Activated T-cell treated with anti-CD3 and anti-CD28 coated beads, Interleukin-2, amount 50 U/mL, for 72 hours (primary cell): ENCODE data around the gene ACADL. TPM values are rescaled to one million over a fixed set of nuclear protein-coding genes. Genes with fewer than 3 reads are reported as not detected.

ENCODE experiments used
- total RNA-seq, 2 donors: library from RNA; stranded (reverse); gene quantifications; one replicate each; pipeline ENCODE4 v1.2.3, GENCODE V29; 2022

ACADL gene
- total RNA-seq, 2 donors from 2014 or later = not detected

Other genes starting within 250 kb of the ACADL start
- gene RPE, start 222.8 kb downstream of the ACADL start, total RNA-seq = 10 to 100 TPM; 35.8 to 37.3 TPM
- 10 to 100 TPM in 1 of 2 donors, 1 to 10 TPM in 1; 7.8 to 10.5 TPM for gene KANSL1L, start 54.0 kb downstream of the ACADL start, total RNA-seq
- gene MYL1, start 89.7 kb upstream of the ACADL start, total RNA-seq = not detected